LNCAP (cell line): ENCODE results near the gene TMEM100.

ENCODE experiments used
- TF ChIP-seq, protein P1 (sequence below): fragments of 450-650 bp; IDR thresholded peaks from 2 replicates; pipeline ENCODE4 v1.5.1; 2017; ENCODE audit warnings: mild to moderate bottlenecking

Gene TMEM100

DNA sequence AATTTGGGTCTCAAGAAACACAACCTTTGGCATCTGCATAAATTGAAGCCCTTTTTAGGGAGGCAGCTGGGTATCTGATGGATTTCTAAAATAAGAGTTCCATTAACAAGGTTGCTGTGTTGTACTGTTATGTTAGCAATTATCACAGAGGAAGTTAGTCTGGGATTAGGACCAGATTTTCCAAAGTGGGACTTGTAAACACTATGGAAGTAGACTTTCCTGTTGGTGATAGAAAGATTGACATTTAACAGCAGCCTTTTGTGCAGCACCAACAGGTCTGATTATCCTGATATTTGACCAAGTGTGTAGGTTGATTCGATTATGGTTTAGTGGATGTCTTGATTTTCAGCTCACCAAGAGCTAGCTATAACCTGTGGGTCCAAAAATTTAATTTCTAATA, 46.4 kb downstream of the TMEM100 start:
- TF ChIP-seq, protein P1, sequence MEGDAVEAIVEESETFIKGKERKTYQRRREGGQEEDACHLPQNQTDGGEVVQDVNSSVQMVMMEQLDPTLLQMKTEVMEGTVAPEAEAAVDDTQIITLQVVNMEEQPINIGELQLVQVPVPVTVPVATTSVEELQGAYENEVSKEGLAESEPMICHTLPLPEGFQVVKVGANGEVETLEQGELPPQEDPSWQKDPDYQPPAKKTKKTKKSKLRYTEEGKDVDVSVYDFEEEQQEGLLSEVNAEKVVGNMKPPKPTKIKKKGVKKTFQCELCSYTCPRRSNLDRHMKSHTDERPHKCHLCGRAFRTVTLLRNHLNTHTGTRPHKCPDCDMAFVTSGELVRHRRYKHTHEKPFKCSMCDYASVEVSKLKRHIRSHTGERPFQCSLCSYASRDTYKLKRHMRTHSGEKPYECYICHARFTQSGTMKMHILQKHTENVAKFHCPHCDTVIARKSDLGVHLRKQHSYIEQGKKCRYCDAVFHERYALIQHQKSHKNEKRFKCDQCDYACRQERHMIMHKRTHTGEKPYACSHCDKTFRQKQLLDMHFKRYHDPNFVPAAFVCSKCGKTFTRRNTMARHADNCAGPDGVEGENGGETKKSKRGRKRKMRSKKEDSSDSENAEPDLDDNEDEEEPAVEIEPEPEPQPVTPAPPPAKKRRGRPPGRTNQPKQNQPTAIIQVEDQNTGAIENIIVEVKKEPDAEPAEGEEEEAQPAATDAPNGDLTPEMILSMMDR: no peak

DNA sequence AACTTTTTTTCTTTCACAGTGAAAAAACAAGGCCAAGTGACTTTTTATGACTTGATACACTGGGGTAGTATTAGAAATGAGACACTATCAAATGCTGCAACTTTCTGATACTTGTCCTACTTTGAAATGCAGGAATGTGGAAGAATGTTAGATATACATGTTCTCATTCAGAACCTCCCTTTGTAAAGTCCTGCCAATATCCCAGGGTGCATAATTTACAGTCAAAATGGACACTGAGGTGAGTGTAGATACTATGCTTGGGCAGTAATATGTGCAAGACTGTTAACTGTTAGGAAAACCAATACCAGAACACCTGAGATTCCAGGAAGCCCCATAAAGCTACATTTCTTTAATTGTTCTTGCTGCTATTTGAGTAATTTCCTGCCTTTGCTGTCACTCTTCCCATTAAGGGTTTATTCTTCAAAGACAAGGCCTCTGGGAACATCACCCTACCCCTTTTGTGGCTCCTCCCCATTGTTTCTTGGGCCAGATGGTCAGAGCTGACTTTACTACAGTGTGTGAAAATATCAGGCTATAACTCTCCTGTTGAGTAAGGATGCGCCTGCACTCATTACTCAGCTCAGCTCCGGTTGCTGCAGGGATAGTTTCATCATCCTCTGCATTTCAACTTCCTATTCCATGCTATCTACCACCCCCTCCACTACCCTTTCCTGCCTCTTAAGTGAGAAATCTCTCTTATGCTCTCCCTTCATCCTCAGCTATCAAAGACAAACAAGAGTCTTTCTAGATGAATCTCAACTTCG, 48.7 kb downstream of the TMEM100 start:
- TF ChIP-seq, protein P1: no peak

- TF ChIP-seq, protein P1: no peak
Observed at GRCh38 chr17:55672585-55673501, 49.8 kb downstream of the TMEM100 start.
